DND-41 (cell line): Measurements from ENCODE around the gene ECE2.

ENCODE experiments used
- EZH2 ChIP-seq: IDR thresholded peaks from 3 replicates; pipeline ENCODE4 v1.6.1; 2012; ENCODE audit warnings: borderline replicate concordance, low read depth, mild to moderate bottlenecking, moderate library complexity, low read length, inconsistent platforms; ENCODE audit not compliant: severe bottlenecking
- TF ChIP-seq, protein P1 (sequence below): IDR thresholded peaks from 2 replicates; pipeline ENCODE4 v1.5.1; 2012; ENCODE audit warnings: borderline replicate concordance, low read length, moderate library complexity, mild to moderate bottlenecking; ENCODE audit not compliant: poor library complexity, severe bottlenecking; ENCODE audit errors: extremely low read depth

DNA sequence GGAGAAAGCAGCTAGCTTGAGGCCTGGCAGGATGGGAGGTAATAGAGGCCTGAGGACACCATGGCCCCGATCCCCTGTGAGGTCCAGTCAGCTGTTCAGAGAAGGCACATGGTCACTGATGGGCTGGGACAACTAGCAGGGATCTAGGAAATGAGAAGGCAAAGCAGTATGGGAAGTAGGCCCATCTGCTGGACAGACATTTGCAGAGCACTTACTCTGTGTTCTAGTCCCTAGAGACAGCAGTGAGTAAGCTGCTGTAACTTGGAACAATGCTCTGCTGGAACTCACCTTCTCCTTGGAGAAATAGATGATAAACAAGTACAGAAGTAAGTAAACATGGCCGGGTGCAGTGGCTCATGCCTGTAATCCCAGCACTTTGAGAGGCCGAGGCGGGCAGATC, 7.1 kb downstream of the ECE2 start:
- TF ChIP-seq, protein P1, sequence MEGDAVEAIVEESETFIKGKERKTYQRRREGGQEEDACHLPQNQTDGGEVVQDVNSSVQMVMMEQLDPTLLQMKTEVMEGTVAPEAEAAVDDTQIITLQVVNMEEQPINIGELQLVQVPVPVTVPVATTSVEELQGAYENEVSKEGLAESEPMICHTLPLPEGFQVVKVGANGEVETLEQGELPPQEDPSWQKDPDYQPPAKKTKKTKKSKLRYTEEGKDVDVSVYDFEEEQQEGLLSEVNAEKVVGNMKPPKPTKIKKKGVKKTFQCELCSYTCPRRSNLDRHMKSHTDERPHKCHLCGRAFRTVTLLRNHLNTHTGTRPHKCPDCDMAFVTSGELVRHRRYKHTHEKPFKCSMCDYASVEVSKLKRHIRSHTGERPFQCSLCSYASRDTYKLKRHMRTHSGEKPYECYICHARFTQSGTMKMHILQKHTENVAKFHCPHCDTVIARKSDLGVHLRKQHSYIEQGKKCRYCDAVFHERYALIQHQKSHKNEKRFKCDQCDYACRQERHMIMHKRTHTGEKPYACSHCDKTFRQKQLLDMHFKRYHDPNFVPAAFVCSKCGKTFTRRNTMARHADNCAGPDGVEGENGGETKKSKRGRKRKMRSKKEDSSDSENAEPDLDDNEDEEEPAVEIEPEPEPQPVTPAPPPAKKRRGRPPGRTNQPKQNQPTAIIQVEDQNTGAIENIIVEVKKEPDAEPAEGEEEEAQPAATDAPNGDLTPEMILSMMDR, result no peak
- no peak for TF ChIP-seq EZH2
